ENCODE measurements around the gene MPP1.

The MPP1 gene

DNA sequence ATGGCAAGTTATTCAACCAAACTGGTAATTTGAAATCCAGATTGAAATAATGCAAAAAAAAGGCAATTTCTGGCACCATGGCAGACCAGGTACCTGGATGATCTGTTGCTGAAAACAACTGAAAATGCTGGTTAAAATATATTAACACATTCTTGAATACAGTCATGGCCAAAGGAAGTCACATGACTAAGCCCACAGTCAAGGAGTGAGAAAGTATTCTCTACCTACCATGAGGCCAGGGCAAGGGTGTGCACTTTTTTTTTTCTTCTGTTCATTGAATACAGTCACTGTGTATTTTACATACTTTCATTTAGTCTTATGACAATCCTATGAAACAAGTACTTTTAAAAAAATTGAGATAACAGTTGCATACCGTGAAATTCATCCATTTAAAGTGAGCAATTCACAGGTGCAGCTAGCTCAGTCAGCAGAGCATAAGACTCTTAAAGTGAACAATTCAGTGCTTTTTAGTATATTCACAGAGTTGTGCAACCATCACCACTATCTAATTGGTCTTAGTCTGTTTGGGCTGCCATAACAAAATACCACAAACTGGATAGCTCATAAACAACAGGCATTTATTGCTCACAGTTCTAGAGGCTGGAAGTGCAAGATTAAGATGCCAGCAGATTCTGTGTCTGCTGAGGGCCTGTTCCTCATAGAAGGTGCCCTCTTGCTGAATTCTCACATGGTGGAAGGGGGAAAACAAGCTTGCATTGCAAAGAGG is 4.8 kb upstream of the MPP1 start:
- H2AFZ ChIP-seq (ENCODE audit: low read depth, low read length): 0 out of 2 replicates have a peak overlapping the region, but pooled peaks have one; percentile 21
- no peak for TF ChIP-seq EZH2phosphoT487 (IDR thresholded peaks at IDR 0.05; ENCODE audit: low read depth)
- TF ChIP-seq, protein P1, sequence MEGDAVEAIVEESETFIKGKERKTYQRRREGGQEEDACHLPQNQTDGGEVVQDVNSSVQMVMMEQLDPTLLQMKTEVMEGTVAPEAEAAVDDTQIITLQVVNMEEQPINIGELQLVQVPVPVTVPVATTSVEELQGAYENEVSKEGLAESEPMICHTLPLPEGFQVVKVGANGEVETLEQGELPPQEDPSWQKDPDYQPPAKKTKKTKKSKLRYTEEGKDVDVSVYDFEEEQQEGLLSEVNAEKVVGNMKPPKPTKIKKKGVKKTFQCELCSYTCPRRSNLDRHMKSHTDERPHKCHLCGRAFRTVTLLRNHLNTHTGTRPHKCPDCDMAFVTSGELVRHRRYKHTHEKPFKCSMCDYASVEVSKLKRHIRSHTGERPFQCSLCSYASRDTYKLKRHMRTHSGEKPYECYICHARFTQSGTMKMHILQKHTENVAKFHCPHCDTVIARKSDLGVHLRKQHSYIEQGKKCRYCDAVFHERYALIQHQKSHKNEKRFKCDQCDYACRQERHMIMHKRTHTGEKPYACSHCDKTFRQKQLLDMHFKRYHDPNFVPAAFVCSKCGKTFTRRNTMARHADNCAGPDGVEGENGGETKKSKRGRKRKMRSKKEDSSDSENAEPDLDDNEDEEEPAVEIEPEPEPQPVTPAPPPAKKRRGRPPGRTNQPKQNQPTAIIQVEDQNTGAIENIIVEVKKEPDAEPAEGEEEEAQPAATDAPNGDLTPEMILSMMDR (IDR thresholded peaks at IDR 0.05; ENCODE audit: low read depth, low read length): no peak

DNA sequence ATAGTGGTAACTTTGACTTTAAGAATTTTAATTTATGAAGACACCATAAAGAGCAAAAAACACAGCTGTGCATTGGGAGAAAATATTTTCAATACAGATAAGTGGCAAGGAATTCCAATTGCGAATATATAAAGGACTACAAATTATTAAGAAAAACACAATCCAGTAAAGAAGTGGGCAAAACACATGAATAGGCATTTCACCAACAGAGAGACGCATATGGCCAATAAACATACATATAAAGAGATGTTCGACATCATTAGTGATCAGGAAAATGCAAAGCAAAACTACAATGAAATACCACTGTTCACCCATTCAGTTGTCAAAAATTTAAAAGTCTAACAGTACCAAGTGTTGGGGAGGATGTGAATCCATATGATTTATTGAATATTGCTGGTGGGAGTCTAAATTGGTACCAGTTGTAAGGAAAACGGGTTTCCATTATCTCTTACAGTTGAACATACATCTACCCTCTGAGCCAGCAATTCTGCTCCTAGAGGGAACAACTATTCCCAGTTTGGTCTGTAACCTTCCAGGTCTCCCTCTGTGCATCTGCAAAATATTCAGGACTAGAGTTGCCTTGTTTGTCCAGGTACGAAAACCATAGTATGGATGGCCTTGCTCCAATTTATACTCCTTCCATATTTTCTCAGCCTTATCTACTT is 1.7 kb upstream of the MPP1 start:
- Histone ChIP-seq H3K4me2 (ENCODE audit: low read length) (no peak overlapping the region), H3K4me1 (ENCODE audit: low read length) (peaks cover 11% of the 10 kb centered on the region), H2AFZ (ENCODE audit: low read depth, low read length) (no peak overlapping the region), H3K36me3 (replicated peaks; ENCODE audit: low read depth, low read length) (no peaks in the 10 kb centered on the region), H3K27me3 (ENCODE audit: low read depth, low read length) (no peaks in the 10 kb centered on the region), H3K9ac (ENCODE audit: low read length) (no peak overlapping the region), H3K27ac (ENCODE audit: low read length) (no peak overlapping the region), H3K79me2 (ENCODE audit: low read length) (no peaks in the 10 kb centered on the region), H4K20me1 (ENCODE audit: insufficient read depth, low read length) (no peaks in the 10 kb centered on the region), H3K4me3 (ENCODE audit: low read length) (no peak overlapping the region), H3K9me3 (ENCODE audit: insufficient read depth, low read length) (0 out of 2 replicates have a peak, but pooled peaks cover 6% of the 10 kb centered on the region)
- TF ChIP-seq, protein P1 (IDR thresholded peaks at IDR 0.05; ENCODE audit: low read depth, low read length): no peak
- no peak for TF ChIP-seq EZH2phosphoT487 (IDR thresholded peaks at IDR 0.05; ENCODE audit: low read depth)

More for the DNA sequence above, 4.8 kb upstream of the MPP1 start:
- no peak overlapping the region for H3K4me3 ChIP-seq (ENCODE audit: low read length)
- H3K36me3 ChIP-seq (replicated peaks; ENCODE audit: low read depth, low read length): no peaks in the 10 kb centered on the region
- H3K27me3 ChIP-seq (ENCODE audit: low read depth, low read length): no peaks in the 10 kb centered on the region
- H3K4me2 ChIP-seq (ENCODE audit: low read length): no peak overlapping the region
- peaks cover 7% of the 10 kb centered on the region for H3K4me1 ChIP-seq (ENCODE audit: low read length)
- no peaks in the 10 kb centered on the region for H3K79me2 ChIP-seq (ENCODE audit: low read length)
- no peak overlapping the region for H3K27ac ChIP-seq (ENCODE audit: low read length)
- H4K20me1 ChIP-seq (ENCODE audit: insufficient read depth, low read length): no peaks in the 10 kb centered on the region
- no peak overlapping the region for H3K9ac ChIP-seq (ENCODE audit: low read length)
- H3K9me3 ChIP-seq (ENCODE audit: insufficient read depth, low read length): 0 out of 2 replicates have a peak, but pooled peaks cover 6% of the 10 kb centered on the region

DNA sequence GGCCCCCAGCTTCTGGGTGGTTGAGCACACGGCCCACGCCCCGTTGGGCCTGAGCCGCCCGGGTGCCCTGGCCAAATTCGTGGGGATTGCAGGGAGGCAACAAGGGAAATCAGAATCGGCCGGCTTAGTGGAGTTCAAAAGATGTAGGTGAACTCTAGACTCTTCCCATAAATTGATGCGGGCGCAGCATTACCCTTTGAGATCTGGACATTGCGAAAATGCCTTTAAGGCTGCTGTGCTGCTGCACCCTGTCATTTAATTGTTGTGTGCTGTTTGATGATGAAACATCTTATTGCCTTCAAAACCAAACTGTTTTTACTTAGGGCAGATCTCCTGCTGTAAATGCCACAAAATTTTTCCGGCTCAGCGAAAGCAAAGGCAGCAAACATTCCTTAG is 409 bp upstream of the MPP1 start:
- peak overlapping the region; percentile 94 for H3K4me3 ChIP-seq (ENCODE audit: low read length)

More for the DNA sequence above, 409 bp upstream of the MPP1 start:
- TF ChIP-seq, protein P1 (IDR thresholded peaks at IDR 0.05; ENCODE audit: low read depth, low read length): no peak
- no peak for TF ChIP-seq EZH2phosphoT487 (IDR thresholded peaks at IDR 0.05; ENCODE audit: low read depth)
- no peaks in the 10 kb centered on the region for H4K20me1 ChIP-seq (ENCODE audit: insufficient read depth, low read length)
- no peaks in the 10 kb centered on the region for H3K79me2 ChIP-seq (ENCODE audit: low read length)
- H3K27ac ChIP-seq (ENCODE audit: low read length): no peak overlapping the region
- H3K36me3 ChIP-seq (replicated peaks; ENCODE audit: low read depth, low read length): no peaks in the 10 kb centered on the region
- H3K9ac ChIP-seq (ENCODE audit: low read length): peak overlapping the region; percentile 83
- peaks cover 15% of the 10 kb centered on the region for H3K4me1 ChIP-seq (ENCODE audit: low read length)
- peak overlapping the region; percentile 93 for H3K4me2 ChIP-seq (ENCODE audit: low read length)
- 0 out of 2 replicates have a peak, but pooled peaks cover 6% of the 10 kb centered on the region for H3K9me3 ChIP-seq (ENCODE audit: insufficient read depth, low read length)
- peak overlapping the region; percentile 92 for H2AFZ ChIP-seq (ENCODE audit: low read depth, low read length)
- no peaks in the 10 kb centered on the region for H3K27me3 ChIP-seq (ENCODE audit: low read depth, low read length)
